ENCODE measurements around the gene CHCHD10. TPM values are rescaled to one million over a fixed set of nuclear protein-coding genes. Genes with fewer than 3 reads are reported as not detected.
A peak's percentile ranks its signal among the peaks of the same experiment; 100 is the strongest.

CHCHD10 gene
- total and polyA plus RNA-seq, 2 of the 13 experiments (the other 11 are each of a cell fraction or from before 2014, with no cell fraction given): 37.0 to 62.8 TPM

DNA sequence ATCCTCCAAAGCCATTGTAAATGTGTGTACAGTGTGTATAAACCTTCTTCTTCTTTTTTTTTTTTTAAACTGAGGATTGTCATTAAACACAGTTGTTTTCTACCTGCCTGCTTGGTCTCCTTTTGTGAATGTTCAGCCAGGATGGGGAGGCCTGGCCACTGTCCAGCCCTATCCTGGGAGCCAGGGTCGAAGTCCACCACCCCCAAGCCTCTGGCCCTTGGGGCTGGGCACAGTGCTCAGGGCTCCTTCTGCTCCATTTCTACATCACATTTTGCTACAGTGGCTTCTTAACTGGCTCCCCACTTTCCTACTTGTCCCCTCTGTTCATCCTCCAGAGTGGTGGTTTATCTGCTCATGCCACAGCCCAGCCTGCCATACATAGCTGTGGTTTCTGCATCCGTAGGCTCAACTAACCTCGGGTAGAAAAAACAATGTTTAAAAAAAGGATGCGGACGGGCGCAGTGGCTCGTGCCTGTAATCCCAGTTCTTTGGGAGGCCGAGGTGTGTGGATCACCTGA lies 16.5 kb upstream of the CHCHD10 start (continued):
- no peak for TF ChIP-seq LBX2 (CRISPR knock-in tag; IDR thresholded peaks at IDR 0.05; ENCODE audit: borderline replicate concordance)
- TF ChIP-seq, protein P1, sequence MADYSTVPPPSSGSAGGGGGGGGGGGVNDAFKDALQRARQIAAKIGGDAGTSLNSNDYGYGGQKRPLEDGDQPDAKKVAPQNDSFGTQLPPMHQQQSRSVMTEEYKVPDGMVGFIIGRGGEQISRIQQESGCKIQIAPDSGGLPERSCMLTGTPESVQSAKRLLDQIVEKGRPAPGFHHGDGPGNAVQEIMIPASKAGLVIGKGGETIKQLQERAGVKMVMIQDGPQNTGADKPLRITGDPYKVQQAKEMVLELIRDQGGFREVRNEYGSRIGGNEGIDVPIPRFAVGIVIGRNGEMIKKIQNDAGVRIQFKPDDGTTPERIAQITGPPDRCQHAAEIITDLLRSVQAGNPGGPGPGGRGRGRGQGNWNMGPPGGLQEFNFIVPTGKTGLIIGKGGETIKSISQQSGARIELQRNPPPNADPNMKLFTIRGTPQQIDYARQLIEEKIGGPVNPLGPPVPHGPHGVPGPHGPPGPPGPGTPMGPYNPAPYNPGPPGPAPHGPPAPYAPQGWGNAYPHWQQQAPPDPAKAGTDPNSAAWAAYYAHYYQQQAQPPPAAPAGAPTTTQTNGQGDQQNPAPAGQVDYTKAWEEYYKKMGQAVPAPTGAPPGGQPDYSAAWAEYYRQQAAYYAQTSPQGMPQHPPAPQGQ (CRISPR knock-in tag; IDR thresholded peaks at IDR 0.05; ENCODE audit: borderline replicate concordance): no peak
- no peak for TF ChIP-seq ZC3H4 (CRISPR knock-in tag; IDR thresholded peaks at IDR 0.05; ENCODE audit: borderline replicate concordance)
- TF ChIP-seq TP53 (CRISPR knock-in tag; conservative IDR thresholded peaks at IDR 0.05): no peak
- 0 out of 2 replicates have a peak, but pooled peaks have one; percentile 49 for TF ChIP-seq KDM2A (CRISPR knock-in tag; IDR thresholded peaks at IDR 0.05; ENCODE audit: borderline replicate concordance, low read depth)
- TF ChIP-seq SMYD3 (CRISPR knock-in tag; IDR thresholded peaks at IDR 0.05): no peak
- TF ChIP-seq FOXC1 (CRISPR knock-in tag; IDR thresholded peaks at IDR 0.05; ENCODE audit: borderline replicate concordance): no peak
- no peak for TF ChIP-seq PBX2 (CRISPR knock-in tag; IDR thresholded peaks at IDR 0.05)
- TF ChIP-seq KDM3A (CRISPR knock-in tag; IDR thresholded peaks at IDR 0.05; ENCODE audit: low read depth): no peak
- no peak for TF ChIP-seq ZNF674 (CRISPR knock-in tag; IDR thresholded peaks at IDR 0.05; ENCODE audit: low read depth)
- no peak for TF ChIP-seq ZNF7 (CRISPR knock-in tag; IDR thresholded peaks at IDR 0.05)
- no peak for TF ChIP-seq ZNF354B (CRISPR knock-in tag; IDR thresholded peaks at IDR 0.05)
- no peak for TF ChIP-seq XRCC5 (optimal IDR thresholded peaks at IDR 0.05; ENCODE audit: low read length)
- TF ChIP-seq MAFK (conservative IDR thresholded peaks at IDR 0.05 in 1 of 2, IDR thresholded peaks at IDR 0.05 in 1 of 2; ENCODE audit: low read length in 2 of 2): no peak
- no peak for TF ChIP-seq SMARCC2 (IDR thresholded peaks at IDR 0.05)
- no peak for TF ChIP-seq ZNF773 (CRISPR knock-in tag; IDR thresholded peaks at IDR 0.05; ENCODE audit: borderline replicate concordance)
- TF ChIP-seq, protein P2, sequence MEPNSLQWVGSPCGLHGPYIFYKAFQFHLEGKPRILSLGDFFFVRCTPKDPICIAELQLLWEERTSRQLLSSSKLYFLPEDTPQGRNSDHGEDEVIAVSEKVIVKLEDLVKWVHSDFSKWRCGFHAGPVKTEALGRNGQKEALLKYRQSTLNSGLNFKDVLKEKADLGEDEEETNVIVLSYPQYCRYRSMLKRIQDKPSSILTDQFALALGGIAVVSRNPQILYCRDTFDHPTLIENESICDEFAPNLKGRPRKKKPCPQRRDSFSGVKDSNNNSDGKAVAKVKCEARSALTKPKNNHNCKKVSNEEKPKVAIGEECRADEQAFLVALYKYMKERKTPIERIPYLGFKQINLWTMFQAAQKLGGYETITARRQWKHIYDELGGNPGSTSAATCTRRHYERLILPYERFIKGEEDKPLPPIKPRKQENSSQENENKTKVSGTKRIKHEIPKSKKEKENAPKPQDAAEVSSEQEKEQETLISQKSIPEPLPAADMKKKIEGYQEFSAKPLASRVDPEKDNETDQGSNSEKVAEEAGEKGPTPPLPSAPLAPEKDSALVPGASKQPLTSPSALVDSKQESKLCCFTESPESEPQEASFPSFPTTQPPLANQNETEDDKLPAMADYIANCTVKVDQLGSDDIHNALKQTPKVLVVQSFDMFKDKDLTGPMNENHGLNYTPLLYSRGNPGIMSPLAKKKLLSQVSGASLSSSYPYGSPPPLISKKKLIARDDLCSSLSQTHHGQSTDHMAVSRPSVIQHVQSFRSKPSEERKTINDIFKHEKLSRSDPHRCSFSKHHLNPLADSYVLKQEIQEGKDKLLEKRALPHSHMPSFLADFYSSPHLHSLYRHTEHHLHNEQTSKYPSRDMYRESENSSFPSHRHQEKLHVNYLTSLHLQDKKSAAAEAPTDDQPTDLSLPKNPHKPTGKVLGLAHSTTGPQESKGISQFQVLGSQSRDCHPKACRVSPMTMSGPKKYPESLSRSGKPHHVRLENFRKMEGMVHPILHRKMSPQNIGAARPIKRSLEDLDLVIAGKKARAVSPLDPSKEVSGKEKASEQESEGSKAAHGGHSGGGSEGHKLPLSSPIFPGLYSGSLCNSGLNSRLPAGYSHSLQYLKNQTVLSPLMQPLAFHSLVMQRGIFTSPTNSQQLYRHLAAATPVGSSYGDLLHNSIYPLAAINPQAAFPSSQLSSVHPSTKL (CRISPR knock-in tag; IDR thresholded peaks at IDR 0.05): peak; percentile 37
- TF ChIP-seq CHD4 (IDR thresholded peaks at IDR 0.05; ENCODE audit: borderline replicate concordance, low read length): 0 out of 2 replicates have a peak, but pooled peaks have one; percentile 52
- TF ChIP-seq, protein P3, sequence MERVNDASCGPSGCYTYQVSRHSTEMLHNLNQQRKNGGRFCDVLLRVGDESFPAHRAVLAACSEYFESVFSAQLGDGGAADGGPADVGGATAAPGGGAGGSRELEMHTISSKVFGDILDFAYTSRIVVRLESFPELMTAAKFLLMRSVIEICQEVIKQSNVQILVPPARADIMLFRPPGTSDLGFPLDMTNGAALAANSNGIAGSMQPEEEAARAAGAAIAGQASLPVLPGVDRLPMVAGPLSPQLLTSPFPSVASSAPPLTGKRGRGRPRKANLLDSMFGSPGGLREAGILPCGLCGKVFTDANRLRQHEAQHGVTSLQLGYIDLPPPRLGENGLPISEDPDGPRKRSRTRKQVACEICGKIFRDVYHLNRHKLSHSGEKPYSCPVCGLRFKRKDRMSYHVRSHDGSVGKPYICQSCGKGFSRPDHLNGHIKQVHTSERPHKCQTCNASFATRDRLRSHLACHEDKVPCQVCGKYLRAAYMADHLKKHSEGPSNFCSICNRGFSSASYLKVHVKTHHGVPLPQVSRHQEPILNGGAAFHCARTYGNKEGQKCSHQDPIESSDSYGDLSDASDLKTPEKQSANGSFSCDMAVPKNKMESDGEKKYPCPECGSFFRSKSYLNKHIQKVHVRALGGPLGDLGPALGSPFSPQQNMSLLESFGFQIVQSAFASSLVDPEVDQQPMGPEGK (CRISPR knock-in tag; IDR thresholded peaks at IDR 0.05): peak; percentile 81
- no peak for TF ChIP-seq SNRNP70 (IDR thresholded peaks at IDR 0.05; ENCODE audit: low read depth, low read length)
- no peak; the same call in 1 of the 2 replicates for TF ChIP-seq FOXO1 (CRISPR knock-in tag; IDR thresholded peaks at IDR 0.05)
